HG03469 (cell line): ENCODE measurements around the gene IKBKE.
"Not testable (repeated sequence)": the region's sequence is repeated elsewhere in the genome, so short reads cannot be mapped to it uniquely, and the experiment has no call there.

Experiments used
- ATAC-seq: cut with Tn5 transposase; IDR thresholded peaks from one replicate; pipeline ENCODE4 v1.9.1; 2021; ENCODE audit warnings: mild to moderate bottlenecking, moderate library complexity, moderate number of reproducible peaks; ENCODE audit not compliant: unreplicated experiment

Gene IKBKE

DNA sequence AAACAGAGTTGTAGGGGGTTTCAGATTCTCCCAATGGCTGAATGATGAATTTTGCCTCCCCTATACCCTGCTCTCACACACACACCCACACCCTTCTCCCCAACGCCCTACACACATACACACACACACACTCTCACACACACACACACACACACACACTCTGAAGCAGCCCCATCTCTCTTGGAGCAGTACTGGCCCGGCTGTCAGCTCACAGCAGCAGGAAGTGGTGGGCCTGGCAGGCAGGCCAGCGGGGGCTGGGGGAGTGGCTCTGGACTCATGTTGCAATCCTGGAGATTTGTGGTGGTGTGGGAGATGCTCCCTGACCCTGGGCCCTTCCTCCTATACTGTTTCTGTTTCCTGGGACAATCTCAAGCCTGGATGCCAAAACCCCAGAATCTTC, 2.2 kb downstream of the IKBKE start:
- ATAC-seq, result no peak

- ATAC-seq, result no peak
Observed at GRCh38 chr1:206472886-206473285, 2.6 kb downstream of the IKBKE start.

GRCh38 chr1:206476058-206476457, 5.8 kb downstream of the IKBKE start:
- ATAC-seq, result no peak

DNA sequence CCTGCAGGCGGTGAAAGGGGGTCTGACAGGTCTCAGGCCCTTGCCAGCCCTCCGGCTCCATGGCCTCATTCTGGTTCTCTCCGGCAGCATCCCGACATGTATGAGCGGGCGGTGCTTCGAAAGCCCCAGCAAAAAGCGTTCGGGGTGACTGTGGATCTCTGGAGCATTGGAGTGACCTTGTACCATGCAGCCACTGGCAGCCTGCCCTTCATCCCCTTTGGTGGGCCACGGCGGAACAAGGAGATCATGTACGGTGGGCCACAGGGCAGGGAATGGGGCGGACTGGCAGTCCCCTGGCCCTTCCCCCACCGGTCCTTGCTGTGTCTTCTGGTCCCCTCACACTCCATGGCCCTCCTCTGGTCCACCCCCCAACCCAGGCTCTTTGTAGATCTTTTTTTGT, 6.3 kb downstream of the IKBKE start:
- ATAC-seq, result no peak

- no peak for ATAC-seq
Observed at GRCh38 chr1:206477110-206477509, 6.8 kb downstream of the IKBKE start.

GRCh38 chr1:206477581-206478380, 7.5 kb downstream of the IKBKE start:
- no peak for ATAC-seq

DNA sequence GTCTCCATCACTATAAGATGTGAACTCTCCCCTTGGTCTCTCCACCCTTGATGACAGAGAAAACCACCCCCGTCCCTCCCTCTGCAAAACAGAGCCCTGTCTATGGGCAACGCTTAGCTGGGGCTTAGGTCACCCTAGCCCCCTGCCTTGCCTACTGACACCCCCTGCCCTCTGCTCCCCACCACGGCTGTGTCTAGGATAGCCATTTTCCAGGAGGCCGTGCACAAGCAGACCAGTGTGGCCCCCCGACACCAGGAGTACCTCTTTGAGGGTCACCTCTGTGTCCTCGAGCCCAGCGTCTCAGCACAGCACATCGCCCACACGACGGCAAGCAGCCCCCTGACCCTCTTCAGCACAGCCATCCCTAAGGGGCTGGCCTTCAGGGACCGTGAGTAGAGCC, 8.5 kb downstream of the IKBKE start:
- no peak for ATAC-seq

- ATAC-seq, result no peak
Observed at GRCh38 chr1:206479183-206480125, 9.2 kb downstream of the IKBKE start.

GRCh38 chr1:206480211-206480610, 9.9 kb downstream of the IKBKE start:
- ATAC-seq, result no peak

- no peak for ATAC-seq
Observed at GRCh38 chr1:206482611-206483010, 12.3 kb downstream of the IKBKE start.

- not testable (repeated sequence) for ATAC-seq
Observed at GRCh38 chr1:206483864-206484263, 13.6 kb downstream of the IKBKE start.

DNA sequence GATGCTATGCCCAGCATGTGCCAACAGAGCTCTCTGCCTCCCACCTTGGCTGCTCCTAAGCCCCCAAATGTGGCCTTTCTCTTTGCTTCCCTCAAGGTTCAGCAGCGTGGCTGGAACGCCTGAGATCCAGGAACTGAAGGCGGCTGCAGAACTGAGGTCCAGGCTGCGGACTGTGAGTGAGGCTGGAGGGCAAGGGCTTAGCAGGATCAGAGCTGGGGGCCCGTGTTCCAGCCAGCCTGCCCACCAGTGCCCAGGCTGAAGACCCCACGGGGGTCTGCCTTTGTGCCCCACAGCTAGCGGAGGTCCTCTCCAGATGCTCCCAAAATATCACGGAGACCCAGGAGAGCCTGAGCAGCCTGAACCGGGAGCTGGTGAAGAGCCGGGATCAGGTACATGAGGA, 14.6 kb downstream of the IKBKE start:
- ATAC-seq, result no peak

- no peak for ATAC-seq
Observed at GRCh38 chr1:206486995-206487788, 16.9 kb downstream of the IKBKE start.

DNA sequence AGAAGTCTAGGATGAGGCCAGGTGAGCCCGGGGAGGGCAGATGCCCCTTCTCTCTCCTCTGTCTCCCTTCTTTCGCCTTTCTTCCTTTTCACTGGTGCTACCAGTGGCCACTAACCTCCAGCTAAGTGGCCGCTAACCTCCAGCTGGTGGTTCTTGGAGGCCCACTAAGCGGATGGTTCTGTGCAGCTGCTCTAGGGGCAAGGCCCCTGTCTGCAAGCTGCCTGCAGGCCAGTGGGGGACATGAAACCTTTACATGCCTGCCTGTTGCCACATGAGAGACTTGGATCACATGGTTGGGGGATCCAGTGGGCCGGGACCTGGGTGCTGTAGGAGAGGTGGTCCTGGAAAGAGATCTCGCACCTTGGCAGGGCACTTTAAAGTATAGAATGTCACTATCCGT, 17.7 kb downstream of the IKBKE start:
- no peak for ATAC-seq

GRCh38 chr1:206488466-206488865, 18.2 kb downstream of the IKBKE start:
- no peak for ATAC-seq

DNA sequence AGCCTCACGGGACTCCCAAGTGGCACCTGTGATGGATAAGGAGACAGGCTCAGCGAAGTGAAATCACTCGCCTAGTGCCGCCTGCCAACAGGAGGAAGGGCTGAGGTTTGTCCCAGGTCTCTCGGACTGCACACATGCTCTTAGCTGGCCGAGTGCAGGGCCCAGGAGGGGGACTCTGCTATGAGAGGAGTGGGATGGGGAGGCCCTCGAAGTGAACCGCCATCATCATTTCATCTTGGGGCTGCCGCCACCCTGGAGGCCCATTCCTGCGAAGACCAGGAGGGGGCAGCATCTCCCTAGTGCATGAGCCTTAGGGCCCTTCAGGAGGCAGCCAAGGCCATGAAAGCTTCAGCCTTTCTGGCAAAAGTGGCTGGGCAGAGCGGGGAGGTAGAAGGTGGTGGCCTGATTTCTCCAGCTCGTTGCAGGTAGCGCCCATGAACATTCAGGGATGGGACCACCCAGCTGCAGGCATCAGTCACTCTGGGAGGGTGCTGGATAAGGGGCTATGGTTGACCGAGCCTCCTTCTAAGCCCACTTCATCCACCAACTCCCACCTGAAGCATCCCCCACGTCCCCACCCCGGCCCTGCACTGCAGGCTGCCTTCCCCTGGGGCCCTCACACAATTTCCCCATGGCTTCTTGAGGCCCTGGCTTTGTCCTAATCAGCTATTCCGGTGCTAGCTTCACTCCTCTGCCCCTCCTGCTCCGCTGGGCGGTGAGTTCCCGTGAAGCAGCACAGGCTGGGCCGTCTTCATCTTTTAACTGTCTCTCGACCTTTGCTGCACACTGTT, 19.9 kb downstream of the IKBKE start:
- no peak for ATAC-seq

DNA sequence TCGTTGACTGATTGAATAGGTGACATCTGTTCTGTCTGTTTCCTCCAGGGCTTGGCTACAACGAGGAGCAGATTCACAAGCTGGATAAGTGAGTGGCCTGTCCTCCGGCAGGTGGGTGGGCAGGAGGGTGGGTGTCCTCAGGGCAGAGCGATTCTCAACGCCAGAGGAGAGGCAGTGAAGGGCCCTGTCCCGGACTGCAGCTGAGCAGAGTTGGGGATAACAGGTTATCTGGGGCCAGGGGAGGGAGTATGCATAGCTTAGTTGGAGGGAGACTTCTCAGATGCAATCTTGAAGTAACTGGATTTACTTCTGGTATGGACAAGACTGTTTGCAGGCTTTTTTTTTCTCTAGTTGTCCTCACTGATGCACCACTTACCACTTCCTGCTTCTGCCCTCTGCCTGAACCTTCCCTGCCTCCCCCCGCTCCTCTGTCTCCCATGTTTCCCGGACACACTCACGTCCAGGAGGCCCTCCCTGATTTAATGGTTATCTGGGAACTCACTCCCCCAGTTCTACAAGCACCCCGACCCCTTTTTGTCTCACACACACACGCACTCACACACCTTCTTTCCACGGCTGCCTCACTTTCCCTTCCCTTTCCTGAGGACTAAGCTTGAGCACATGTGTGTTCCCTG, 20.6 kb downstream of the IKBKE start:
- no peak for ATAC-seq

DNA sequence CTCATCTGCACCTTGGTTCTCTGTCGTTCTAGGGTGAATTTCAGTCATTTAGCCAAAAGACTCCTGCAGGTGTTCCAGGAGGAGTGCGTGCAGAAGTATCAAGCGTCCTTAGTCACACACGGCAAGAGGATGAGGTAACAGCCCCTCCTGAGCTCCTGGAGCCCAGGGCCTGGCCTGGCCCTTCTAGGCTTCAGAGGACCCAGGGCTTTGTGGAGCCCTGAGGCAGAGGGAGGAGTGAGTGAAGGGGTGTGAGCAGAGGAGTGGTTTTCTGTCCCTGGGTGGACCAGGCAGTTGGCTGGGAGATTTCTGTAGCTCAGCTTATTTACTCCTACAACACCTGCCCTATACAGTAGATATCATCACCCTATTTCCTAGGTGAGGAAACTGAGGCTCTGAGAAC, 21.3 kb downstream of the IKBKE start:
- ATAC-seq, result no peak

DNA sequence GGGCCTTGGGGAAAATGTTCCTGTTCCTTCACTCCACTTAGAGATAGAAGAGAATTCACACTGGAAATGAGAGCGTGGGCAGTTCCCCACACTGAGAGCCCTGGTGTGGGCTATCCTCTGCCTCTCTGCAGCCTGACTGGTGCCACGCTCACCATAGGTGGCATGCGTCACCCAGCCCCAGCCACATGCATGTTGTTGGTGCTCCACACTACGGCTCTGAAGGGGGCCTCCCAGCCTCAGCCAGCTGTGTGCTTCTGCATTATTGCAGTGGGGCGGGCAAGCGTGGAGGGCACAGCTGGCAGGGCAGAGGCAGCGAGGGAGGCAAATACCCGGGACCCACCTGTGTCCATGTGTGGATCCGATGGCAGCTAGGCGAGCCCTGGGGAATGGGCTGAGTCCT, 22.3 kb downstream of the IKBKE start:
- no peak for ATAC-seq

DNA sequence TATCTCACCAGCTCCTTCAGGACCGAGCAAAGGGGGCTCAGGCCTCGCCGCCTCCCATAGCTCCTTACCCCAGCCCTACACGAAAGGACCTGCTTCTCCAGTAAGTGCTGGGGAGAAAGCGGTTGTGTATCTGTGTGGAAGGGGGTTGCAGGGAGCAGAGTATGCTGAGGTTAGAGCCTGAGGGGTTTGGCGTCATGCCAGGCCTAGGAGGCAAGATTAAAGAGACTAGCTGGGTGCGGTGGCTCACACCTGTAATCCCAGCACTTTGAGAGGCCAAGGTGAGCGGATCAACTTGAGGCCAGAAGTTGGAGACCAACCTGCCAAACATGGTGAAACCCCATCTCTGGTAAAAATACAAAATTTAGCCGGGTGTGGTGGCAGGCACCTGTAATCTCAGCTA, 23.0 kb downstream of the IKBKE start:
- ATAC-seq, result no peak
